ENCODE results near the gene PARD3. TPM values are rescaled to one million over a fixed set of nuclear protein-coding genes. Genes with fewer than 3 reads are reported as not detected.

The PARD3 gene
- total RNA-seq, 1 donor from 2014 or later = 37.5 TPM

- intact Hi-C loops (cut with DNase I) = no loop called here
- H3K27me3 ChIP-seq = no peaks in the 10 kb centered on the region
- H3K9me3 ChIP-seq = no peaks in the 10 kb centered on the region
- H3K36me3 ChIP-seq = no peaks in the 10 kb centered on the region
- TF ChIP-seq CTCF (IDR thresholded peaks at IDR 0.05) = no peak
- DNase-seq (ENCODE audit: low spot score in 2 of 2) = no peak
- H3K4me1 ChIP-seq = no peaks in the 10 kb centered on the region
- H3K27ac ChIP-seq = no peak overlapping the region
- H3K4me3 ChIP-seq = no peak overlapping the region
Measured at GRCh38 chr10:34160595-34160994, 654.5 kb downstream of the PARD3 start.

GRCh38 chr10:34157501-34157900 is 657.6 kb downstream of the PARD3 start:
- Histone ChIP-seq H3K36me3 (no peaks in the 10 kb centered on the region), H3K27me3 (no peaks in the 10 kb centered on the region), H3K27ac (no peak overlapping the region), H3K9me3 (no peaks in the 10 kb centered on the region), H3K4me3 (no peak overlapping the region), H3K4me1 (no peaks in the 10 kb centered on the region)
- TF ChIP-seq CTCF (IDR thresholded peaks at IDR 0.05) = no peak
- no peak for DNase-seq (ENCODE audit: low spot score in 2 of 2)
- intact Hi-C loops (cut with DNase I) = no loop called here

GRCh38 chr10:34156781-34157425 is 658.2 kb downstream of the PARD3 start:
- TF ChIP-seq CTCF (IDR thresholded peaks at IDR 0.05) = no peak
- intact Hi-C loops (cut with DNase I) = no loop called here
- Histone ChIP-seq H3K4me1 (no peaks in the 10 kb centered on the region), H3K27ac (no peak overlapping the region), H3K9me3 (no peaks in the 10 kb centered on the region), H3K36me3 (no peaks in the 10 kb centered on the region), H3K27me3 (no peaks in the 10 kb centered on the region), H3K4me3 (no peak overlapping the region)
- DNase-seq (ENCODE audit: low spot score in 2 of 2) = no peak

- H3K4me3 ChIP-seq = no peak overlapping the region
- H3K36me3 ChIP-seq = no peaks in the 10 kb centered on the region
- no peak for TF ChIP-seq CTCF (IDR thresholded peaks at IDR 0.05)
- H3K4me1 ChIP-seq = no peaks in the 10 kb centered on the region
- no peak for DNase-seq (ENCODE audit: low spot score in 2 of 2)
- intact Hi-C loops (cut with DNase I) = no loop called here
- H3K9me3 ChIP-seq = no peaks in the 10 kb centered on the region
- no peaks in the 10 kb centered on the region for H3K27me3 ChIP-seq
- H3K27ac ChIP-seq = no peak overlapping the region
Measured at GRCh38 chr10:34155812-34156211, 659.3 kb downstream of the PARD3 start.

- DNase-seq (ENCODE audit: low spot score in 2 of 2) = no peak
- no peak for TF ChIP-seq CTCF (IDR thresholded peaks at IDR 0.05)
- Histone ChIP-seq H3K4me3 (no peak overlapping the region), H3K27ac (no peak overlapping the region), H3K9me3 (no peaks in the 10 kb centered on the region), H3K36me3 (no peaks in the 10 kb centered on the region), H3K27me3 (no peaks in the 10 kb centered on the region), H3K4me1 (no peaks in the 10 kb centered on the region)
- intact Hi-C loops (cut with DNase I) = no loop called here
Measured at GRCh38 chr10:34154383-34154900, 660.7 kb downstream of the PARD3 start.
